Placental pericyte (primary cell): Measurements from ENCODE around the gene FAM187B. TPM values are rescaled to one million over a fixed set of nuclear protein-coding genes. Genes with fewer than 3 reads are reported as not detected.

Experiments
- total RNA-seq: library from RNA; depleted of rRNA; stranded (reverse); fragments of >200 nt; gene quantifications from 2 replicates; pipeline ENCODE4 v1.2.3, GENCODE V29; 2012

Gene FAM187B
- not detected in 2 replicates for total RNA-seq

GRCh38 chr19:35228177-35228930, at the start of gene FAM187B:
Gene FAM187B (minus strand): TSS chr19:35228739. CDS start chr19:35228680, 59 bp downstream.

GRCh38 chr19:35268536-35269437, 40.2 kb upstream of the FAM187B start, which contains the start of gene USF2:
Gene USF2 (plus strand): TSS chr19:35268962. CDS start chr19:35269102, 140 bp downstream.

GRCh38 chr19:35248310-35249145, 20.0 kb upstream of the FAM187B start, which contains the start of gene LSR:
Gene LSR (plus strand): TSS chr19:35249002. CDS start chr19:35249023, 21 bp downstream.

Other genes with a start within 250 kb of the FAM187B start
- gene GRAMD1A, start 228.4 kb downstream of the FAM187B start, total RNA-seq = 34.6 and 46.0 TPM in 2 replicates
- gene SCN1B, start 198.3 kb downstream of the FAM187B start, total RNA-seq = 4.4 and 4.7 TPM in 2 replicates
- 0.44 TPM in 1 of 2 replicates, not detected in the other for gene HPN, start 187.0 kb downstream of the FAM187B start, total RNA-seq
- gene FXYD3, start 112.9 kb downstream of the FAM187B start, total RNA-seq = not detected in 2 replicates
- not detected in 2 replicates for gene LGI4, start 93.7 kb downstream of the FAM187B start, total RNA-seq
- 0.66 TPM in 1 of 2 replicates, not detected in the other for gene FXYD1, start 89.9 kb downstream of the FAM187B start, total RNA-seq
- not detected in 2 replicates for gene FXYD7, start 85.5 kb downstream of the FAM187B start, total RNA-seq
- 55.0 and 63.7 TPM in 2 replicates for gene FXYD5, start 74.0 kb downstream of the FAM187B start, total RNA-seq
- 0.22 and 1.9 TPM in 2 replicates for gene LSR, start 20.3 kb upstream of the FAM187B start, total RNA-seq
- gene USF2, start 40.2 kb upstream of the FAM187B start, total RNA-seq = 75.9 and 81.4 TPM in 2 replicates
- under 0.01 TPM in 1 of 2 replicates, not detected in the other for gene HAMP, start 53.8 kb upstream of the FAM187B start, total RNA-seq
- 0.43 TPM in 1 of 2 replicates, not detected in the other for gene MAG, start 63.4 kb upstream of the FAM187B start, total RNA-seq
- gene CD22, start 100.4 kb upstream of the FAM187B start, total RNA-seq = 1.7 TPM in 1 of 2 replicates, not detected in the other
- gene FFAR1, start 119.2 kb upstream of the FAM187B start, total RNA-seq = not detected in 2 replicates
- gene FFAR3, start 129.7 kb upstream of the FAM187B start, total RNA-seq = not detected in 2 replicates
- not detected in 2 replicates for gene GPR42, start 142.3 kb upstream of the FAM187B start, total RNA-seq
- not detected in 2 replicates for gene FFAR2, start 219.5 kb upstream of the FAM187B start, total RNA-seq